KMS-11 (cell line): ENCODE measurements around the gene ROPN1B.
A peak's percentile ranks its signal among the peaks of the same experiment; 100 is the strongest.
"Not testable (repeated sequence)": the region's sequence is repeated elsewhere in the genome, so short reads cannot be mapped to it uniquely, and the experiment has no call there.

Experiments used
- H2AFZ ChIP-seq: fragments of 200-600 bp; sonication (generic); 2 replicates; pipeline ENCODE4 v1.6.1; 2016; ENCODE audit warnings: antibody characterized with exemption, mixed run types, low read depth
- H3K27ac ChIP-seq: fragments of 200-600 bp; sonication (generic); 2 replicates; pipeline ENCODE4 v1.6.1; 2016; ENCODE audit warnings: mild to moderate bottlenecking, mixed run types
- H3K27me3 ChIP-seq: fragments of 200-600 bp; sonication (generic); 2 replicates; pipeline ENCODE4 v1.6.1; 2017; ENCODE audit warnings: mild to moderate bottlenecking, low read depth, mixed run types, moderate library complexity; ENCODE audit not compliant: insufficient read depth
- H3K36me3 ChIP-seq: fragments of 200-600 bp; sonication (generic); 2 replicates; pipeline ENCODE4 v1.6.1; 2017; ENCODE audit warnings: mild to moderate bottlenecking, mixed run types; ENCODE audit not compliant: insufficient read depth
- H3K4me1 ChIP-seq: fragments of 200-600 bp; sonication (generic); 2 replicates; pipeline ENCODE4 v1.6.1; 2016; ENCODE audit warnings: mild to moderate bottlenecking, low read depth, mixed run types; ENCODE audit not compliant: poor library complexity, severe bottlenecking
- H3K4me2 ChIP-seq: fragments of 200-600 bp; sonication (generic); 2 replicates; pipeline ENCODE4 v1.7.0; 2016; ENCODE audit warnings: mild to moderate bottlenecking, mixed run types
- H3K4me3 ChIP-seq: fragments of 200-600 bp; sonication (generic); IDR thresholded peaks from 2 replicates; pipeline ENCODE4 v1.6.1; 2017; ENCODE audit warnings: low read depth, low read length, mixed read lengths; ENCODE audit not compliant: insufficient read depth
- H3K79me2 ChIP-seq: fragments of 200-600 bp; sonication (generic); 2 replicates; pipeline ENCODE4 v1.6.1; 2016; ENCODE audit warnings: low read depth, mixed run types; ENCODE audit not compliant: insufficient read depth
- H3K9ac ChIP-seq: fragments of 200-600 bp; sonication (generic); 2 replicates; pipeline ENCODE4 v1.6.1; 2016; ENCODE audit warnings: mild to moderate bottlenecking, mixed run types
- H4K20me1 ChIP-seq: fragments of 200-600 bp; sonication (generic); 2 replicates; pipeline ENCODE4 v1.6.1; 2016; ENCODE audit warnings: mild to moderate bottlenecking, mixed run types; ENCODE audit not compliant: insufficient read depth
- TF ChIP-seq, protein P1 (sequence below): fragments of 200-600 bp; sonication (generic); conservative IDR thresholded peaks from 2 replicates; pipeline ENCODE4 v1.6.1; 2017; ENCODE audit warnings: low read depth, mild to moderate bottlenecking, antibody characterized with exemption, low read length, moderate library complexity, mixed read lengths

The ROPN1B gene

DNA sequence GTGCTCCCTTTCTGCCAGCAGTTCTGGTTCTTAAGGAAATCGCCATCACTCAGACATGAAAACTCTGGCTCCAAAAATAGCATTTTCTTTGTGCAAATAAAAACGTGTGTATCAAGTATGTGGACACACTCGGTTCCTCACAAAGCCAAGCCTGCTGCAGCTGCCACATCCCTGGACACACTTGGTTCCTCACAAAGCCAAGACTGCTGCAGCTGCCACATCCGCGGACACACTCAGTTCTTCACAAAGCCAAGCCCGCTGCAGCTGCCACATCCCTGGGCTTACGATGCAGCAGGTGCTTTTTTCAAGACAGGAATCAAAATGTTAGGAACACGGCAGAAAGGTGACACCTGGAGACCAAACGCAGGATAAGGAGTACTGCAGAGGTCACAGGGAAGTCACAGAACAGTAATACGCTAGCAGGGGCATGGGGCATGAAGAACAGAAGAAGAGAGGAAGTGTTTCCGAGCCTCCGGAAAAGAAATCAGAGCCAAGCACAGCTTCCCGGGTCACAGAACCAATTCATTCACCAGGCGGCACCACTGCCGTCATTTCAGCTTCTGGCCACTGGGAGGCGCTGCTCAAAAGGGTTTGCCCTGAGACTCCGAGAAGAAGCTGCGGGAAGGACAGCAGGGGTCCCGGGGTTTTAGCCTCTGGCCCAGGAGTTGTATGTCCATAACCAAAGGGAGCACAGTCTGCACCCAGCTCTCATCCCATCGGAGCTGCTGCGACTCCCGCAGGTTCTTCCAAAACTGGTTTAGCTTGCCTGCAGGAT lies 40.0 kb upstream of the ROPN1B start:
- H3K36me3 ChIP-seq, H4K20me1 ChIP-seq, H3K9ac ChIP-seq, H3K27me3 ChIP-seq, H3K4me2 ChIP-seq, H3K4me3 ChIP-seq, H3K27ac ChIP-seq, H3K4me1 ChIP-seq, H3K79me2 ChIP-seq, H2AFZ ChIP-seq: not testable (repeated sequence)
- TF ChIP-seq, protein P1, sequence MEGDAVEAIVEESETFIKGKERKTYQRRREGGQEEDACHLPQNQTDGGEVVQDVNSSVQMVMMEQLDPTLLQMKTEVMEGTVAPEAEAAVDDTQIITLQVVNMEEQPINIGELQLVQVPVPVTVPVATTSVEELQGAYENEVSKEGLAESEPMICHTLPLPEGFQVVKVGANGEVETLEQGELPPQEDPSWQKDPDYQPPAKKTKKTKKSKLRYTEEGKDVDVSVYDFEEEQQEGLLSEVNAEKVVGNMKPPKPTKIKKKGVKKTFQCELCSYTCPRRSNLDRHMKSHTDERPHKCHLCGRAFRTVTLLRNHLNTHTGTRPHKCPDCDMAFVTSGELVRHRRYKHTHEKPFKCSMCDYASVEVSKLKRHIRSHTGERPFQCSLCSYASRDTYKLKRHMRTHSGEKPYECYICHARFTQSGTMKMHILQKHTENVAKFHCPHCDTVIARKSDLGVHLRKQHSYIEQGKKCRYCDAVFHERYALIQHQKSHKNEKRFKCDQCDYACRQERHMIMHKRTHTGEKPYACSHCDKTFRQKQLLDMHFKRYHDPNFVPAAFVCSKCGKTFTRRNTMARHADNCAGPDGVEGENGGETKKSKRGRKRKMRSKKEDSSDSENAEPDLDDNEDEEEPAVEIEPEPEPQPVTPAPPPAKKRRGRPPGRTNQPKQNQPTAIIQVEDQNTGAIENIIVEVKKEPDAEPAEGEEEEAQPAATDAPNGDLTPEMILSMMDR = peak; percentile 42; the same call in 1 of the 2 replicates

DNA sequence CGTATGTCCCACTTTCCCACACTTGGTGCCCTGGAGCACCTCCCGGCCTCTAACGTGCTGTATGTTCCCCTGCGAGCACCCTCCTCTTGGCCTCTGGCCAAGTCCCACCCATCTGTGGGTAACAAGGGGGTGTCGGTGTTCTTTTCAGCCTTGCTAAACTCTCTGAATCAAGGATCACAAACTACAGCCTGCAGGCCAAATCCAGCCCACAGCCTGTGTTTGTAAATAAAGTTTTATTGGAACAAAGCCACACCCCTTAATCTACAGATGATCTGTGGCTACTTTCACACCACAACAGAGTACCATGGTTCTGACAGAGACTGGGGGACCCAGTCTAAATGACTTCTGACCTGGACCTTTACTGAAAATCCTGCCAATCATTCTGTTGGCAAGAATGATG lies 39.2 kb upstream of the ROPN1B start:
- H3K4me3 ChIP-seq, H3K79me2 ChIP-seq, H2AFZ ChIP-seq, H3K4me1 ChIP-seq, H4K20me1 ChIP-seq, H3K4me2 ChIP-seq, H3K9ac ChIP-seq, H3K27ac ChIP-seq, H3K36me3 ChIP-seq, H3K27me3 ChIP-seq: not testable (repeated sequence)

DNA sequence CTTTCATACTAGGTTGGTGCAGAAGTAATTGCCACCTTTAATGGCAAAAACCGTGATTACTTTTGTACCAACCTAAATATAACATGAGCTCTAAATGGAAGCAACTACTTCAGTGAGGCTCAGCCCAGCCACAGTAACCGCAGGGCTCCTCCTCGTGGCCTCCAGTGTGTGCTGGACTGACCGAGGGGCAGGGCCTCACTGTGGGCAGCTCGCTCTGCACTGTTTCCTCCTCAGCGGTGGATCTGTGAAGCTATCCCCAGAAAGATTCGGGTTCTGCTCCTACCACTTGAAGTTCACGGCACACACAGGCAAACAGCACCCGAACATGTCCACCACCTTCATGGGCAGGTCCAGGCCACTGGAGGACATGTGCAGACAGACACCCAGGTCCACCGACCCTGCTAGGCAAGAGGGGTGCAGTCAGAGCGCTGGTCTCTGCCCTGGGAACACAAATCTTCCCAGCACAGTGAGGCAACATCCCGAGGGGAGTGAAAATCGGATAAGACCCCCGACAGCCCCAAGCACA lies 37.6 kb upstream of the ROPN1B start:
- not testable (repeated sequence) for H3K36me3 ChIP-seq, H3K9ac ChIP-seq, H3K4me2 ChIP-seq, H3K79me2 ChIP-seq, H2AFZ ChIP-seq, H4K20me1 ChIP-seq, H3K27me3 ChIP-seq, H3K27ac ChIP-seq, H3K4me3 ChIP-seq, H3K4me1 ChIP-seq

DNA sequence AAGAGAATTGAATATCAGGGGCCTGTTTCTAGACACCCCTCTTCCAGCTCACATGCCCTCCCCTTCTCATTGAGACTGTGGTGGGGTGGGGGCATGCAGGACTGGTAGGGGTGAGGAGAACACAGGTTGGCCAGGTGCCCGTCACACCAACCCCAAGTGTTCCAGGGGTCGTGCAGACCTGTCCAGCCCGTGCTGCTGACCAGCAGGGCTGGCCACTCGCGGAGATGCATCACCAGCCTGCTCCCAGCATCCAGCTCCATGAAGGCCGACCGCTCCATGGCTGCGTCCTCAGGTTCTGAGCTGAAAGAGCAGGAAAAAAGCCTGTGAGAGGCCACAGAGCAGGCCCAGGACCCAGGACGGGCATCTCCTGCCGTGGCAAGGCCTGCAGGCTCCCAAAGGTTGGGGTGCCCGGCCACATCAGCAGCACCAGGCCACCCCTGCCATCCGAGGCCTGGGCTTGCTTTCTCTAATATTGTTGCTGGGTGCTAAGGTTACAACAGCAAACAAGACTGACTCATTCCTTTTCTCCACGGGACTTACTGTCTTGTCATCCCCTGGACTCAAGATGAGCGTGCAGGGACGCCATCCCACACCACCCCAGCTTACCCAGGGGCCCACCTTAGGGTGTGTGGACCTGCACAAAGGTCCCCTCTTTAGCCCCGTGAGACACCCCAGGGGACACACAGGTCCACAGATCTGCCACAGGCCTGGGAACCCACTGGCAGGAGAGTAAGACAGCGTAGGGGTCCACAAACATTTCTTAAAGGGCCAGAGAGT lies 35.4 kb upstream of the ROPN1B start:
- H2AFZ ChIP-seq, H3K4me2 ChIP-seq, H3K27me3 ChIP-seq, H4K20me1 ChIP-seq, H3K4me3 ChIP-seq, H3K9ac ChIP-seq, H3K4me1 ChIP-seq, H3K27ac ChIP-seq, H3K36me3 ChIP-seq, H3K79me2 ChIP-seq: not testable (repeated sequence)

DNA sequence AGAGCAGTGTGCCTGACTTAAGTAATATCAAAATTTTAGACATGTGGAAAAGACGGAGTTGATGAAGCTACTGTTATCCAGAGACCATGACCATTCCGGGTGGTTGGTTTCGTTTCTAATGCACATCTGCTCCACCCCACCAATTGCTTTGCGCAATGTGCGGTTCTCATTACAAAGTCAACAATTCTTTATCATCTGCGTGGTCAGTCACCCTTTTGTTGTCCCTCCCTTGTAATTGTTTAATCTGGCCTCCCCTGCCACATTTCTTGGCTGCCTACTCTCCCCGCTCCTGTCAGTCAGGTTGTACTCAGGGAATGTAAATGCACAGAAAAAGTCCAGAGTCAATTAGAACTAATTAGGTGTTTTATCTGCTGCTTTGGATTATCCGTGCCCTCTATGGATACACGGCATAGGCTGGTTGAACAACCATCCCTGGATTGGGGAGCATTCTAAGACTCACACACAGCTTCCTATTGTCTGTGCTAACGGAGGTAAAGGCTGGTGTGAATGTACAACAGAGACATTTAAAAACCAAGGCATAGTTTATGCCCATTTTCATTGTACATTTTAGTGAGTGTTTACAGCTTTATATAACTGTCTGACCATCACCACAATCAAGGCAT lies 33.6 kb upstream of the ROPN1B start:
- H3K27me3 ChIP-seq, H3K27ac ChIP-seq, H3K4me1 ChIP-seq, H3K9ac ChIP-seq, H2AFZ ChIP-seq, H3K4me3 ChIP-seq, H3K79me2 ChIP-seq, H3K36me3 ChIP-seq, H4K20me1 ChIP-seq, H3K4me2 ChIP-seq: not testable (repeated sequence)

DNA sequence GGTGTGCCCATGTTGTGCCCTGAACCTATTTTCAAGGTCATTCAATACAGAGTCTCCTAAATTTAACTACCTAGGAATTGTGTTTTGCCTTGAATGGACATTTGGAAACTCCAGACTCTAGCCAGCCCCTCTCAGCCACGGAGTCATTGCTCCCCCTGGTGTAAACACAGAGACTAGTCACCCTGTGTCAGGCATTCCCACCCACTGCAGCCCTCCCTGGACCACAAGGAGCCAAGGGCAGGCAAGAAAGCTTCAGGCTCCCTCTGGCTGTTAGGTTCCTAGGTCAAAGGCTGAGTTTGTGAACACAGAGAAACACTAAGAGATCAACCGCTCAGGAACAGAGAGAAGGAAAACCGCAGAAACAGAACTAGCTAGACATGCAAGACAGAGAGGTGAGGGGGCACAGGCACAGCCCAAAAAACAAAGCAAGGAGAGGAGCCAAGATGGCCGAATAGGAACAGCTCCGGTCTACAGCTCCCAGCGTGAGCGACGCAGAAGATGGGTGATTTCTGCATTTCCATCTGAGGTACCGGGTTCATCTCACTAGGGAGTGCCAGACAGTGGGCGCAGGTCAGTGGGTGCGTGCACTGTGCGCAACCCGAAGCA lies 32.7 kb upstream of the ROPN1B start:
- H3K4me3 ChIP-seq, H3K4me1 ChIP-seq, H2AFZ ChIP-seq, H3K27ac ChIP-seq, H3K36me3 ChIP-seq, H3K4me2 ChIP-seq, H3K27me3 ChIP-seq, H3K9ac ChIP-seq, H4K20me1 ChIP-seq, H3K79me2 ChIP-seq: not testable (repeated sequence)

DNA sequence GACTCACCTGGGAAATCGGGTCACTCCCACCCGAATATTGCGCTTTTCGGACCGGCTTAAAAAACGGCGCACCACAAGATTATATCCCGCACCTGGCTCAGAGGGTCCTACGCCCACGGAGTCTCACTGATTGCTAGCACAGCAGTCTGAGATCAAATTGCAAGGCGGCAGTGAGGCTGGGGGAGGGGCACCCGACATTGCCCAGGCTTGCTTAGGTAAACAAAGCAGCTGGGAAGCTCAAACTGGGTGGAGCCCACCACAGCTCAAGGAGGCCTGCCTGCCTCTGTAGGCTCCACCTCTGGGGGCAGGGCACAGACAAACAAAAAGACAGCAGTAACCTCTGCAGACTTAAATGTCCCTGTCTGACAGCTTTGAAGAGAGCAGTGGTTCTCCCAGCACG lies 32.1 kb upstream of the ROPN1B start:
- not testable (repeated sequence) for H3K36me3 ChIP-seq, H3K79me2 ChIP-seq, H3K4me3 ChIP-seq

DNA sequence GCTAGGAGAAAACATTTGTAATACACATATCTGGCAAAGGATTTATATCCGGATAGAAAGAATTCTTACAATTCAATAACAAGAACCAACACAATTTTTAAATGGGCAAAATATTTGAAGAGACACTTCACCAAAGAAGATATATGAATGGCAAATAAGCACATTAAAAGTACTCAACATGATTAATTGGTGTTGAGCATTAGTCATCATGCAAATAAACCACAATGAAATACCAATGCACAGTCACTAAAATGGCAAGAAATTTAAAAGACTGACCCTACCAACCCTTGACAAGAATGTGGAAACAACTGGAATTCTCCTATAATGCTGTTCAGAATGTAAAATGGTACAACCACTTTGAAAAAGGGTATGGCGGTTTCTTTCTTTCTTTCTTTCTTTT lies 21.2 kb upstream of the ROPN1B start:
- not testable (repeated sequence) for H3K27me3 ChIP-seq, H3K27ac ChIP-seq, H4K20me1 ChIP-seq, H3K4me2 ChIP-seq, H3K79me2 ChIP-seq, H3K9ac ChIP-seq, H3K4me3 ChIP-seq, H3K4me1 ChIP-seq, H2AFZ ChIP-seq, H3K36me3 ChIP-seq

More for the DNA sequence above, 32.1 kb upstream of the ROPN1B start:
- H3K27me3 ChIP-seq, H3K9ac ChIP-seq, H3K4me2 ChIP-seq, H3K27ac ChIP-seq, H3K4me1 ChIP-seq, H4K20me1 ChIP-seq, H2AFZ ChIP-seq: not testable (repeated sequence)

DNA sequence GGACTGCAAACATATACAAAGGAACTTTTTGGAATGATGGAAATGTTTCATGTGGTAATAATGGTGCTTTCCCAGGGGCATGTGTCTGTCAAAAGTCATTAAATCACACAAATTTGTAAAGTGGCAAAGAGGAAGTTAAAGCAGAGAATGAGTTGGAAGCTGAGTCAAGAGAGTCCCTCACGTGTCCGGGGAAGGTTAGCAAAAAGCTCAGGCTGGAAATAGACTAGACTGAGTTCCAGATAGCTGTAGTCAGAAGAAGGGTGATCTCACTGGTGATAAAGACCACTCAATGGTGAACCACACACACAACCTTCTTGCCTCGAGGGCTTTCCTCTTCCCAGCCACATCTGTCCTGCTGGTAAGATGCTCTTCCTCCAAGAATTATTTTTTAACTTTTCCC lies 20.1 kb upstream of the ROPN1B start:
- not testable (repeated sequence) for H3K4me1 ChIP-seq, H3K4me2 ChIP-seq, H4K20me1 ChIP-seq, H3K27me3 ChIP-seq, H3K9ac ChIP-seq, H3K27ac ChIP-seq, H3K4me3 ChIP-seq, H2AFZ ChIP-seq, H3K36me3 ChIP-seq, H3K79me2 ChIP-seq
